OCI-LY1 (cell line): ENCODE data around the gene CCDC71.

ENCODE experiments used
- H2AFZ ChIP-seq: fragments of 200-600 bp; sonication (generic), shearing (Covaris generic); 2 replicates; pipeline ENCODE4 v1.6.0; 2014; ENCODE audit warnings: antibody characterized with exemption, mild to moderate bottlenecking, low read length
- H3F3A ChIP-seq: fragments of 200-600 bp; sonication (generic), shearing (Covaris generic); 2 replicates; pipeline ENCODE4 v1.6.0; 2014; ENCODE audit warnings: mild to moderate bottlenecking, antibody characterized with exemption, low read length, moderate library complexity; ENCODE audit not compliant: insufficient read depth
- H3K27ac ChIP-seq: fragments of 200-600 bp; sonication (generic); 2 replicates; pipeline ENCODE4 v1.5.1; 2014; ENCODE audit warnings: low read length, mixed run types, mild to moderate bottlenecking, low read depth; ENCODE audit not compliant: poor library complexity, severe bottlenecking
- H3K27me3 ChIP-seq: fragments of 200-600 bp; sonication (generic); 2 replicates; pipeline ENCODE4 v1.6.0; 2014; ENCODE audit warnings: antibody characterized with exemption, mild to moderate bottlenecking, low read length, moderate library complexity; ENCODE audit not compliant: insufficient read depth
- H3K36me3 ChIP-seq: fragments of 200-600 bp; sonication (generic); 2 replicates; pipeline ENCODE4 v1.6.1; 2014; ENCODE audit warnings: mild to moderate bottlenecking, antibody characterized with exemption, low read length, moderate library complexity, mixed read lengths; ENCODE audit not compliant: insufficient read depth
- H3K4me1 ChIP-seq: fragments of 200-600 bp; sonication (generic); 2 replicates; pipeline ENCODE4 v1.5.1; 2014; ENCODE audit warnings: mild to moderate bottlenecking, low read length, moderate library complexity; ENCODE audit not compliant: insufficient read depth, severe bottlenecking
- H3K4me2 ChIP-seq: fragments of 200-600 bp; sonication (generic), shearing (Covaris generic); 2 replicates; pipeline ENCODE4 v1.6.1; 2014; ENCODE audit warnings: low read length
- H3K4me3 ChIP-seq: fragments of 200-600 bp; sonication (generic); 2 replicates; pipeline ENCODE4 v1.5.1; 2014; ENCODE audit warnings: low read length, low read depth, mild to moderate bottlenecking, mixed read lengths; ENCODE audit not compliant: poor library complexity, severe bottlenecking
- H3K79me2 ChIP-seq: fragments of 200-600 bp; shearing (Covaris generic); 2 replicates; pipeline ENCODE4 v1.6.1; 2016; ENCODE audit warnings: mixed run types, low read length, mixed read lengths; ENCODE audit not compliant: insufficient read depth
- H3K9ac ChIP-seq: fragments of 200-600 bp; sonication (generic), shearing (Covaris generic); 2 replicates; pipeline ENCODE4 v1.6.1; 2014; ENCODE audit warnings: mild to moderate bottlenecking, low read length, mixed read lengths
- H3K9me2 ChIP-seq: fragments of 200-600 bp; sonication (generic), shearing (Covaris generic); 2 replicates; pipeline ENCODE4 v1.6.1; 2014; ENCODE audit warnings: low read depth, mild to moderate bottlenecking, low read length, mixed read lengths
- H3K9me3 ChIP-seq: fragments of 200-600 bp; shearing (Covaris generic); 2 replicates; pipeline ENCODE4 v1.6.1; 2014; ENCODE audit warnings: low read length, mixed read lengths
- H4K20me1 ChIP-seq: fragments of 200-600 bp; sonication (generic), shearing (Covaris generic); 2 replicates; pipeline ENCODE4 v1.6.0; 2016; ENCODE audit warnings: mild to moderate bottlenecking, low read length; ENCODE audit not compliant: insufficient read depth
- EZH2 ChIP-seq: fragments of 200-600 bp; sonication (generic), shearing (Covaris generic); IDR thresholded peaks from 2 replicates; pipeline ENCODE4 v1.8.0; 2017; ENCODE audit warnings: borderline replicate concordance, mixed run types, mild to moderate bottlenecking, antibody characterized with exemption, low read length, moderate library complexity, mixed read lengths
- TF ChIP-seq, protein P1 (sequence below): fragments of 200-600 bp; sonication (generic), shearing (Covaris generic); IDR thresholded peaks from 2 replicates; pipeline ENCODE4 v1.5.1; 2017; ENCODE audit warnings: mild to moderate bottlenecking, antibody characterized with exemption, low read length, moderate library complexity, mixed read lengths

CCDC71 gene

GRCh38 chr3:49198161-49198560 is 32.0 kb upstream of the CCDC71 start:
- H3K27me3 ChIP-seq, result no peaks in the 10 kb centered on the region
- H3K9me3 ChIP-seq, result no peaks in the 10 kb centered on the region
- H3K4me1 ChIP-seq, result no peaks in the 10 kb centered on the region
- H4K20me1 ChIP-seq, result no peaks in the 10 kb centered on the region
- no peaks in the 10 kb centered on the region for H3K9me2 ChIP-seq
- no peaks in the 10 kb centered on the region for H3K79me2 ChIP-seq
- H3F3A ChIP-seq, result no peaks in the 10 kb centered on the region
- H3K27ac ChIP-seq, result no peak overlapping the region
- H3K4me3 ChIP-seq, result no peak overlapping the region
- TF ChIP-seq EZH2, result no peak
- TF ChIP-seq, protein P1, sequence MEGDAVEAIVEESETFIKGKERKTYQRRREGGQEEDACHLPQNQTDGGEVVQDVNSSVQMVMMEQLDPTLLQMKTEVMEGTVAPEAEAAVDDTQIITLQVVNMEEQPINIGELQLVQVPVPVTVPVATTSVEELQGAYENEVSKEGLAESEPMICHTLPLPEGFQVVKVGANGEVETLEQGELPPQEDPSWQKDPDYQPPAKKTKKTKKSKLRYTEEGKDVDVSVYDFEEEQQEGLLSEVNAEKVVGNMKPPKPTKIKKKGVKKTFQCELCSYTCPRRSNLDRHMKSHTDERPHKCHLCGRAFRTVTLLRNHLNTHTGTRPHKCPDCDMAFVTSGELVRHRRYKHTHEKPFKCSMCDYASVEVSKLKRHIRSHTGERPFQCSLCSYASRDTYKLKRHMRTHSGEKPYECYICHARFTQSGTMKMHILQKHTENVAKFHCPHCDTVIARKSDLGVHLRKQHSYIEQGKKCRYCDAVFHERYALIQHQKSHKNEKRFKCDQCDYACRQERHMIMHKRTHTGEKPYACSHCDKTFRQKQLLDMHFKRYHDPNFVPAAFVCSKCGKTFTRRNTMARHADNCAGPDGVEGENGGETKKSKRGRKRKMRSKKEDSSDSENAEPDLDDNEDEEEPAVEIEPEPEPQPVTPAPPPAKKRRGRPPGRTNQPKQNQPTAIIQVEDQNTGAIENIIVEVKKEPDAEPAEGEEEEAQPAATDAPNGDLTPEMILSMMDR, result no peak
- H3K36me3 ChIP-seq, result no peaks in the 10 kb centered on the region
- no peak overlapping the region for H2AFZ ChIP-seq
- H3K9ac ChIP-seq, result no peak overlapping the region
- no peak overlapping the region for H3K4me2 ChIP-seq

DNA sequence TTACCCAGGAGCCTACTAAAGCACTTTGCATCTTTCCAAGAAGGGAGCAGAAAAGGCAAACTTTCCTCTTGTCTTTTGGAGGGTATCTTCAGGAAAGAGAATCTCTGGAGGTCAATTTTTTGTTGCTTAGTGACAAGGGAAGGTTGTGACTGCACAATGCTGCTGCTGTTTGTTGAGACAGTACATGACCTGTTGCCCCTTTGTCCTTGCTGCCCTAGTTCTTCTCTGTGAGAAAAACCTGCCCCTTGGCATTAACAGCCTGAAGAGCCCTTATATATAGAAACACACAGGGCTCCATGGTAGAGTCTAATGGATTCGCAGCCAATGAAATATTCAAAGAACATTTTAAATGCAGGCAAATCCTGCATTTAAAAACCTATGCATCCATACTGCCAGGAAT is 25.6 kb upstream of the CCDC71 start:
- Histone ChIP-seq H3F3A (no peaks in the 10 kb centered on the region), H3K9me2 (no peaks in the 10 kb centered on the region), H3K4me2 (no peak overlapping the region), H3K9ac (no peak overlapping the region), H3K9me3 (no peaks in the 10 kb centered on the region), H3K4me1 (no peaks in the 10 kb centered on the region), H3K27me3 (no peaks in the 10 kb centered on the region), H3K4me3 (no peak overlapping the region), H3K79me2 (no peaks in the 10 kb centered on the region), H2AFZ (no peak overlapping the region), H3K27ac (no peak overlapping the region), H3K36me3 (no peaks in the 10 kb centered on the region), H4K20me1 (no peaks in the 10 kb centered on the region)
- TF ChIP-seq EZH2, result no peak
- TF ChIP-seq, protein P1, result no peak

DNA sequence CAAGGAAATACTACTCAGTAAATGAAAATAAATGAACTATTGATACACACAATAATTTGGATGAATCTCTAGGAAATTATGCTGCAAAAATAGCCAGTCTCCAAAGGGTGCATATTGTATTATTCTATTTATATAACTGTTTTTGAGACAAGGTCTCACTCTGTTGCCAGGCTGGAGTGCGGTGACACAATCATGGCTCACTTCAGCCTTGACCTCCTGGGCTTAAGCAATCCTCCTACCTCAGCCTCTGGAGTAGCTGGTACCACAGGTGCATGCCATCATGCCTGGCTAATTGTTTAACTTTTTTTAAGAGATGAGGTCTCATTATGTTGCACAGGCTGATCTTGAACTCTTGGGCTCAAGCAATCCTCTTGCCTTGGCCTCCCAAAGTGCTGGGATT is 17.7 kb upstream of the CCDC71 start:
- Histone ChIP-seq H2AFZ (no peak overlapping the region), H3K9me3 (no peaks in the 10 kb centered on the region), H3K27ac (no peak overlapping the region), H3K27me3 (no peaks in the 10 kb centered on the region; the same call in 1 of the 2 replicates), H4K20me1 (no peaks in the 10 kb centered on the region), H3K4me2 (no peak overlapping the region), H3K79me2 (no peaks in the 10 kb centered on the region), H3F3A (no peaks in the 10 kb centered on the region), H3K9ac (no peak overlapping the region), H3K9me2 (no peaks in the 10 kb centered on the region), H3K4me1 (no peaks in the 10 kb centered on the region), H3K4me3 (no peak overlapping the region), H3K36me3 (no peaks in the 10 kb centered on the region)
- TF ChIP-seq, protein P1, result no peak
- no peak for TF ChIP-seq EZH2
